Neural cell (in vitro differentiated cells): ENCODE measurements around the gene GBA2.

Experiments used
- EP300 ChIP-seq: fragments of 450-650 bp; conservative IDR thresholded peaks from 2 replicates; pipeline ENCODE4 v1.6.1; 2014; ENCODE audit warnings: antibody characterized with exemption, mild to moderate bottlenecking, moderate library complexity; ENCODE audit not compliant: poor library complexity, severe bottlenecking
- MXI1 ChIP-seq: fragments of 450-650 bp; conservative IDR thresholded peaks from 2 replicates; pipeline ENCODE4 v1.6.1; 2014; ENCODE audit warnings: antibody characterized with exemption, mild to moderate bottlenecking; ENCODE audit not compliant: poor library complexity, severe bottlenecking
- REST ChIP-seq: IDR thresholded peaks from 2 replicates; pipeline ENCODE4 v1.6.1; 2012; ENCODE audit warnings: borderline replicate concordance

GRCh38 chr9:35746583-35746982 lies 2.4 kb downstream of the GBA2 start:
- TF ChIP-seq MXI1 (no peak), EP300 (no peak), REST (no peak)
